GM23248 (cell line): Measurements from ENCODE around the gene CCDC134. TPM values are rescaled to one million over a fixed set of nuclear protein-coding genes. Genes with fewer than 3 reads are reported as not detected.
"Not testable (repeated sequence)": the region's sequence is repeated elsewhere in the genome, so short reads cannot be mapped to it uniquely, and the experiment has no call there.

Experiments used
- DNase-seq: peaks from one replicate; pipeline ENCODE4 v3.0.0-alpha.2; 2015
- H2AFZ ChIP-seq: fragments of 200-600 bp; sonication (generic); 2 replicates; pipeline ENCODE4 v1.6.1; 2016; ENCODE audit warnings: antibody characterized with exemption
- H3F3A ChIP-seq: fragments of 200-600 bp; sonication (generic); 2 replicates; pipeline ENCODE4 v1.6.1; 2016; ENCODE audit warnings: mild to moderate bottlenecking, antibody characterized with exemption, mixed run types; ENCODE audit not compliant: insufficient read depth
- H3K27ac ChIP-seq: fragments of 200-600 bp; sonication (generic); 2 replicates; pipeline ENCODE4 v1.5.1; 2016; ENCODE audit warnings: mild to moderate bottlenecking
- H3K27me3 ChIP-seq: fragments of 200-600 bp; sonication (generic); replicated peaks from 2 replicates; pipeline ENCODE4 v1.6.1; 2016; ENCODE audit warnings: mild to moderate bottlenecking; ENCODE audit not compliant: insufficient read depth
- H3K36me3 ChIP-seq: fragments of 200-600 bp; sonication (generic); 2 replicates; pipeline ENCODE4 v1.6.1; 2016; ENCODE audit warnings: low read depth, mild to moderate bottlenecking
- H3K4me1 ChIP-seq: fragments of 200-600 bp; sonication (generic); 2 replicates; pipeline ENCODE4 v1.6.1; 2016; ENCODE audit warnings: mild to moderate bottlenecking; ENCODE audit not compliant: insufficient read depth
- H3K4me2 ChIP-seq: fragments of 200-600 bp; sonication (generic); one replicate; pipeline ENCODE4 v1.6.1; 2016; ENCODE audit warnings: mild to moderate bottlenecking; ENCODE audit not compliant: unreplicated experiment
- H3K4me3 ChIP-seq: fragments of 200-600 bp; sonication (generic); 2 replicates; pipeline ENCODE4 v1.5.1; 2016; ENCODE audit warnings: mild to moderate bottlenecking
- H3K79me2 ChIP-seq: fragments of 200-600 bp; sonication (generic); 2 replicates; pipeline ENCODE4 v1.6.1; 2016; ENCODE audit warnings: mild to moderate bottlenecking; ENCODE audit not compliant: insufficient read depth
- H3K9ac ChIP-seq: fragments of 200-600 bp; sonication (generic); 2 replicates; pipeline ENCODE4 v1.6.1; 2016; ENCODE audit warnings: mild to moderate bottlenecking
- H3K9me2 ChIP-seq: fragments of 200-600 bp; sonication (generic); 2 replicates; pipeline ENCODE4 v1.6.1; 2016; ENCODE audit warnings: mixed run types, mild to moderate bottlenecking, moderate library complexity; ENCODE audit not compliant: insufficient read depth
- H3K9me3 ChIP-seq: fragments of 200-600 bp; sonication (generic); one replicate; pipeline ENCODE4 v1.6.1; 2017; ENCODE audit warnings: low read depth
- H4K20me1 ChIP-seq: fragments of 200-600 bp; sonication (generic); 2 replicates; pipeline ENCODE4 v1.6.0; 2016; ENCODE audit not compliant: insufficient read depth
- EZH2 ChIP-seq: fragments of 200-600 bp; sonication (generic); IDR thresholded peaks from 2 replicates; pipeline ENCODE4 v1.6.1; 2018; ENCODE audit warnings: antibody characterized with exemption, mild to moderate bottlenecking; ENCODE audit not compliant: insufficient read depth, poor library complexity, severe bottlenecking
- EZH2phosphoT487 ChIP-seq: fragments of 200-600 bp; sonication (generic); IDR thresholded peaks from 2 replicates; pipeline ENCODE4 v1.6.1; 2018; ENCODE audit warnings: antibody characterized with exemption, moderate library complexity, mild to moderate bottlenecking, low read depth; ENCODE audit not compliant: insufficient read depth
- WGBS, 2 experiments: methylation state at CpG; one replicate each; pipeline ENCODE4 v1.1.6; 2015 to 2017; ENCODE audit warnings: low lambda C conversion rate in 2 of 2, low coverage in 1 of 2; ENCODE audit errors: missing lambda C conversion rate in 2 of 2; 5-methylcytosine and 5-hydroxymethylcytosine counted together
- in situ Hi-C: fragments of 300-500 bp; cut with MboI; formaldehyde crosslinking; loops from 2 replicates; pipeline ENCODE4 v1.15.0; 2020
- polyA plus RNA-seq: library from polyadenylated mRNA; unstranded; fragments of >200 nt; fragmentation: Nextera tagmentation; extraction: Ambion mirVana; gene quantifications from 2 replicates; pipeline ENCODE4 v1.2.1, GENCODE V29; 2016
- total RNA-seq: library from RNA; depleted of rRNA; stranded (reverse); fragments of >200 nt; shearing (Covaris generic); gene quantifications from 2 replicates; pipeline ENCODE4 v1.2.3, GENCODE V29; 2014

CCDC134 gene
- total and polyA plus RNA-seq, 2 experiments from 2014 or later, result 3.9 to 4.4 TPM

GRCh38 chr22:41863472-41863871 lies 63.0 kb downstream of the CCDC134 start:
- H3K9ac ChIP-seq, result no peak overlapping the region
- no peak for DNase-seq
- H3K4me3 ChIP-seq, result no peak overlapping the region
- peaks cover 38% of the 10 kb centered on the region for H3K4me1 ChIP-seq
- TF ChIP-seq EZH2phosphoT487 (no peak), EZH2 (no peak)
- peaks cover 72% of the 10 kb centered on the region for H3K79me2 ChIP-seq
- H3K27ac ChIP-seq, result 0 out of 2 replicates have a peak overlapping the region, but pooled peaks have one; percentile 69
- no peak overlapping the region for H2AFZ ChIP-seq
- no peaks in the 10 kb centered on the region for H3K36me3 ChIP-seq
- H3K27me3 ChIP-seq, result no peaks in the 10 kb centered on the region
- in situ Hi-C loops, result no loop called here
- no peaks in the 10 kb centered on the region for H3K9me2 ChIP-seq
- WGBS, 2 experiments, result 89 to 94% methylated on average over 2 of the region's 2 CpGs
- H4K20me1 ChIP-seq, result no peaks in the 10 kb centered on the region
- H3F3A ChIP-seq, result peaks cover 24% of the 10 kb centered on the region
- no peaks in the 10 kb centered on the region for H3K9me3 ChIP-seq
- H3K4me2 ChIP-seq, result no peak overlapping the region

GRCh38 chr22:41868556-41868955 lies 68.1 kb downstream of the CCDC134 start:
- H3K79me2 ChIP-seq, result peaks cover 37% of the 10 kb centered on the region
- no peak overlapping the region for H3K27ac ChIP-seq
- H3K9ac ChIP-seq, result no peak overlapping the region
- H4K20me1 ChIP-seq, result no peaks in the 10 kb centered on the region
- H3K27me3 ChIP-seq, result no peaks in the 10 kb centered on the region
- in situ Hi-C loops, result no loop called here
- no peaks in the 10 kb centered on the region for H3K9me2 ChIP-seq
- 94% methylated on average over 10 of the region's 10 CpGs for WGBS, 2 experiments
- DNase-seq, result no peak
- H3K4me3 ChIP-seq, result no peak overlapping the region
- H3K36me3 ChIP-seq, result peaks cover 15% of the 10 kb centered on the region; the same call in 1 of the 2 replicates
- H2AFZ ChIP-seq, result no peak overlapping the region
- TF ChIP-seq EZH2 (no peak), EZH2phosphoT487 (no peak)
- H3K9me3 ChIP-seq, result no peaks in the 10 kb centered on the region
- no peaks in the 10 kb centered on the region for H3K4me1 ChIP-seq
- H3K4me2 ChIP-seq, result no peak overlapping the region
- H3F3A ChIP-seq, result no peaks in the 10 kb centered on the region

- WGBS, 2 experiments, result 100% methylated on average over 1 of the region's 1 CpG
Observed at GRCh38 chr22:41870081-41870480, 69.6 kb downstream of the CCDC134 start.

GRCh38 chr22:41870786-41871185 lies 70.3 kb downstream of the CCDC134 start:
- Histone ChIP-seq H3K9me3 (no peaks in the 10 kb centered on the region), H3F3A (no peaks in the 10 kb centered on the region), H3K4me3 (no peak overlapping the region), H3K9me2 (no peaks in the 10 kb centered on the region), H3K27ac (no peak overlapping the region), H4K20me1 (no peaks in the 10 kb centered on the region), H3K79me2 (peaks cover 17% of the 10 kb centered on the region), H3K27me3 (no peaks in the 10 kb centered on the region), H3K36me3 (peaks cover 19% of the 10 kb centered on the region; the same call in 1 of the 2 replicates), H3K4me2 (no peak overlapping the region), H3K4me1 (peaks cover 6% of the 10 kb centered on the region), H2AFZ (no peak overlapping the region), H3K9ac (no peak overlapping the region)
- TF ChIP-seq EZH2 (no peak), EZH2phosphoT487 (no peak)
- in situ Hi-C loops, result no loop called here
- WGBS, 2 experiments, result 60 to 66% methylated on average over 4 of the region's 4 CpGs
- DNase-seq, result no peak

More at GRCh38 chr22:41870081-41870480, 69.6 kb downstream of the CCDC134 start:
- in situ Hi-C loops, H2AFZ ChIP-seq, H3F3A ChIP-seq, H3K9ac ChIP-seq, H4K20me1 ChIP-seq, H3K9me3 ChIP-seq, H3K4me2 ChIP-seq, DNase-seq, H3K4me1 ChIP-seq, H3K27me3 ChIP-seq, H3K27ac ChIP-seq, H3K4me3 ChIP-seq, H3K9me2 ChIP-seq: not testable (repeated sequence)
- peaks cover 24% of the 10 kb centered on the region for H3K79me2 ChIP-seq
- H3K36me3 ChIP-seq, result peaks cover 19% of the 10 kb centered on the region; the same call in 1 of the 2 replicates

GRCh38 chr22:41873391-41873790 lies 72.9 kb downstream of the CCDC134 start:
- no peak overlapping the region for H3K27ac ChIP-seq
- no peak overlapping the region for H3K4me3 ChIP-seq
- H3K4me1 ChIP-seq, result peaks cover 16% of the 10 kb centered on the region
- DNase-seq, result no peak
- H3F3A ChIP-seq, result no peaks in the 10 kb centered on the region
- no peak overlapping the region for H3K9ac ChIP-seq
- H2AFZ ChIP-seq, result no peak overlapping the region
- TF ChIP-seq EZH2 (no peak), EZH2phosphoT487 (no peak)
- H3K4me2 ChIP-seq, result no peak overlapping the region
- no peaks in the 10 kb centered on the region for H3K9me2 ChIP-seq
- no peaks in the 10 kb centered on the region for H3K27me3 ChIP-seq
- WGBS, 2 experiments, result 68 to 70% methylated on average over 5 of the region's 5 CpGs
- no peaks in the 10 kb centered on the region for H3K9me3 ChIP-seq
- no peaks in the 10 kb centered on the region for H3K79me2 ChIP-seq
- H3K36me3 ChIP-seq, result peaks cover 19% of the 10 kb centered on the region; the same call in 1 of the 2 replicates
- in situ Hi-C loops, result no loop called here
- H4K20me1 ChIP-seq, result no peaks in the 10 kb centered on the region
